ENCODE results near the gene AGBL4. TPM values are rescaled to one million over a fixed set of nuclear protein-coding genes. Genes with fewer than 3 reads are reported as not detected.

Gene AGBL4
- polyA plus RNA-seq, 1 donor = 0.22 TPM

- DNase-seq = peak; percentile 40
Observed at GRCh38 chr1:48817505-48818114, 1206.1 kb downstream of the AGBL4 start.

GRCh38 chr1:48810740-48811139, 1213.0 kb downstream of the AGBL4 start:
- peak; percentile 45 for DNase-seq

DNA sequence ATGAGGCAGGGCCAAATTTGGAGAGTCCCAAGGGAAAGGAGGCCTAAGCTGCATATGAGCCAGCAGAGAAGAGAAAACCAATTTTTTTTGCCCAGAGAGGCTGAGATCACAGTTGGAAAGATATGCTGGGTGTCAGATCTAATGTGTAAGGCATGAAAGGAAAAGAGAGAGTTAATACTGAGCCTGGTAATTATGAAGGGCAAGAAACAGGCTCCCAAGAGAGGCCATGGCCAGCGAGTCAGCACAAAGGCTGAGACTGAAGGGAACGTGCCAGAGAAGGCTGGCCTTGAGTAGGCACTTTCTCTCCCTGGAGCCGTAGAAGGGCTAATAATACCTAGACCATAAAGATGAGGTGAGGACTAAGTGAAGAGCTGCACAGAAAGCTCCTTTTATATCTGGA, 1215.3 kb downstream of the AGBL4 start:
- no peak for DNase-seq

DNA sequence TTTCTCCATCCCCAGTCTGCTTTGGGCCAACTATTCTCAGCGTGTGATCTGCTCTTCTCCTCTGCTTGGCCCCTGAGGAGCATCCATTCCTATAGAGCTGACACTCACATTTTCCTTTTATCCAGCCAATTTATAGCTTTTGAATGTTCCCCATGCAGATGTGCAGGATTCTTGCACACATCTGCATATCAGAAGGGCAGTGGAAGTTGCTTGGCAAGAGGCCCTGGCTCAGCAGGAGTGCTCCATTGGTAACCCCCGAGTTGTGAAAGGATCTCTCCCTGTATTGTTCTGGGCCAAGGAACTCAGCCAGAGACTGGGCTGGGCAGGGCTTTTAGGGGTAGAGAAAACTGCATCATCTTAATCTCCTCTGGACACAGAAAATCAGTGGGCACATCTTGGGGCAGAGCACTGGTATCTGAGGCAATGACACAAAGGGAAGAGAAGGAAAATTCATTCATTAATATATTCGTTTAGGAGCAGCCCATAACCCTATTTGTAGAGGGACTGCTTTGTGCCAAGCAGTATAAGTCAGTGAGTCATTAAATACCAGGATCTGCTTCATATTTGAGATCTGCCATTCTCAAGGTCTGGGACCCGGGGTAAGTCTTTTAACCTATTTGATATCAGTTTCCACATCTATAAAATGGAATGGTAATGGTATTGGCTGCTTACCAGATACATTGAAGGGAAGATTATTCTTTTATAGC, 1216.0 kb downstream of the AGBL4 start:
- DNase-seq = peak; percentile 55

DNA sequence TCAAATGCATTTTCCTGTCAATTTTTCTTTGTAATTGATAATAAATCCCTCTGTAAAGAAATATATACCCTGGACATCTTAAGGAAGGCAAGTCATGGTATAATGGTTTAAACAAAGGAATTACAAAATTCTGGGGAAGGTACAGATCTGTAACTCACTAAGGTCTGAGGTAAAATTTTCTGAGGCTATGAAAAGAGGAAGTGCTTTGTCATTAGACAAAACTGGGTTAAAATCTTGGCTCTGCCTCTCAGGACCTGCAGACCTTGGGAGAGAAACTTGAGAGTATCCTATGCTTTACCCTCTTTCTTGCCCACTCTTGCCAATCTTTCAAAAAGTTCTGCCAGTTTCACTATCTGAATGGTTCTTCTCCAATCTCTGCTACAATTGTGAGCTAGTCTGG, 1220.3 kb downstream of the AGBL4 start:
- DNase-seq = no peak

GRCh38 chr1:48794816-48795215, 1228.9 kb downstream of the AGBL4 start:
- no peak for DNase-seq

- no peak for DNase-seq
Observed at GRCh38 chr1:48793863-48794262, 1229.9 kb downstream of the AGBL4 start.

DNA sequence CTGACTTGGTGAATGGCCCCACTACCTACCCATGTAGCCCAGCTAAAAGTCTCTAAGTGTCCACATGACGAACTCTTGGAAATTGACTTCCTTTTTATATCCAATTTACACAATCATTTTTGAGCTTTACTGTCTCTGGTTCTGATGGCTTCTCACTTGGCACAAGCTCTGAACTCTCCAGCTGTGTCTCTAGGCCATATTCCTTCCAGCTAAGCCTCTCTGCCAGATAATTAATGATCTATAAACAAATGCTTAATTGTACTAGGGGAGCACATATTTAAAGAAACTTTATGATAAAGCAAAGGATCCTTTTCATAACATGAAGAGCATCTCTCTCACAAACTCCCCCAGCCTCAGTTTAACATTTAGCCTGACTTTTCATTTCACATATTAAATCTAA, 1230.8 kb downstream of the AGBL4 start:
- no peak for DNase-seq

- DNase-seq = no peak
Observed at GRCh38 chr1:48790397-48790796, 1233.4 kb downstream of the AGBL4 start.

GRCh38 chr1:48789903-48790302, 1233.9 kb downstream of the AGBL4 start:
- DNase-seq = no peak

DNA sequence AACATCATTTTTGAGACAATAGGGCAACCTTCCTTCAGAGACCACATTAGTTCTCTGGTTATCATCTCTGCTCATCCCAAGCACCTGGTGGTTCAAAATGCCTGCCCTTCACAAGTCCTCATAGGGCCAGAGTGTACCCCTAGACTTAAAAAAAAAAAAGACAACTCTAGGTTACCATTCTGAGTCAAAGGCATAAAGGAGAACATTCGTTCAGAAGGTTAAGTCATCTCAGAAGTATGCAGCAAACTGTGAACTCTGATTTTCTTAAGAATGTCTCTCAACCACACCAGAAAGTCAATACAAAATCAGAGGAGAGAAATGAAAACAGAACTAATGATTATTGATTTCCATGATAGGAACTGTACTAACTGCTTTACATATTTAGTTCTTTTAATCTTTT, 1237.9 kb downstream of the AGBL4 start:
- DNase-seq = no peak

DNA sequence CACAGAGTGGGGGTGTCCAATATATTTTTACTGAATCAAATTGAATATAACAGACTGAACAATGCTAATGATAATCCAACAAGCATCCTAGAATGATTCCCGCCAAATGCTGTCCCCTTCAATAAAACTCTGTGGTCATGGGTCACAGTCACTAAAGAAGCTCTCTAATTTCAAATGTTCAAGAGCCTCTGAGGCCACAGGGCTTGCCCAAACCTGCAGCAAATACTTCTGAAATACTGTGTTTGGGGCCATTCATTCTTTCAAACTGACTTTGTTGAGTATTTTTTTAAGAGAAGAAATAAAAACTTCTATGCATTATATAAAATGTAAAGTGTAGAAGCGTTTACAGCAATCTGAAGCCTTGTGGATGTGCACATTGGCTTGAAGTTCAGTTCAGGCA, 1239.5 kb downstream of the AGBL4 start:
- no peak for DNase-seq

DNA sequence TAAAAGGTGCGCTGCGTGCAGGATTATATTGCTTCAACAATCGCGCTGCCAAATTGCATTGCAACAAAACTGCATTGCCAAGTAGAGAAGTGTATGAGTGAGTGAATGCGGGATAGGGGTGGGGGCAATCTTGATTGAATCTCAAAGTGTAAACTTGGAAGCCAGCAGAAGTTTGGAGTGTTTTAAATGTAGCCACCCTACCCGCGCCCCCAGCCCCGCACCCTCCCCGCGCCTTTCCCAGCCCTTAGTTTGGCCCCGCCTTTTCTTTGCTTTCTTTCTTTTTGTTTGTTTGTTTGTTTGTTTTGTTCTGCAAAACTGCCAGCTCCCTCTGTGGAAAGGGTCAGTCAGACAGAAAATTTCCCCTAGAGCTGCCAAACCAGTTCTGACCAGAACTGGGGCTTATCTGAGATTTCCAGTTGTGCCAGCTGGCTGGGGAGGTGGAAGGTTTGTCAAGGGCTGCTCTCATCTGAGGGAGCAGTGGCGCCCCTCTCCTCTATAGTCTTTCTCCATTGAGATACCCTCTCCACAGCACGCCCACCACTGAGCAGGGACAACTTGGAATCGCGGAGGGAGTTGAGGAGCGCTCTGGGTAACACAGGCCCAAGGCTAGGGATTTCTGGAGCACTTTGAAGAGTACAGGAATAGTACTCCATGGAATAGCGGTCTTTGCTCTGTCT, 1246.4 kb downstream of the AGBL4 start:
- no peak for DNase-seq

DNA sequence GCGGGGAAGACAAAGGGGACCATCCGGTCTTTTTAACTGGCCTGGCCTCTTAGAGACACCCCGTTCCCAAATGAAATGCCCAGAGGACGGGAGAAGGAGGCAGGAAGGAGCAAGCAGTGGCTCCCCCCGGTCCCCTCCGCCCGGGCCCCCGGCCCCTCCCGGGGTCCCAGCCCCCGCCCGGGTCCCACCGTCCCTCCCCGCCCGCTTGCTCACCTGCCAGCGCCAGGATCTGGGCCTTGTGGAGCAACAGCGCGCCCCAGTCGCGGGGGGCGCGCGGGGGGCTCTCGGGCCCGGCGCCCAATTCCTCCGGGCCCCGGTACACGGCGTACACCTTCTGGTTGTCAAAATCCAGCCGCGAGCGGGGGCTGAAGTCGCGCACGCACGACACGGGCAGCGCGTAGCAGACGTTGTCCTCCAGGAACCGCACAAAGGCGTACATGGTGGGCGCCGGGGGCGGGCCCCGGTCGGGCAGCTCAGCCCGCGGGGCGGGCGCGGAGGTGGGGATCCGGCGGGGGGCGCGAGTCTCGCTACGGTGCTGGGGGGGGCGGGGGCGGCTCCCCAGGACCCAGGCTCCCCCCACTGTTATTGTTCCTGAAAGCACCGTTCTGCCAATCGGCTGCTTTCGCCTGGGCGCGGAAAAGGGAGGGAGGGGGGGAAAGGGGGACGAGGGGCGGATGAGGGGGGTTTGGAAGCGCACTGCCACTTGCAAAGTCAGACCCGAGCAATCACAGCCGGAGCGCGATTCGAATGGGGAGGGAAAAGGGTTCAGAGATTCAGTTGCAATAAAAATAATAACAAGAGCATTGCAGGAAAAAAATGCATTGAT, 1247.1 kb downstream of the AGBL4 start, which contains the start of gene BEND5:
BEND5 (minus strand) TSS at position 499 of the 826 bp plus-strand sequence; CDS start at position 439, 60 bp downstream.
- peak; percentile 87 for DNase-seq

GRCh38 chr1:48775831-48776392, 1247.8 kb downstream of the AGBL4 start:
- DNase-seq = no peak

DNA sequence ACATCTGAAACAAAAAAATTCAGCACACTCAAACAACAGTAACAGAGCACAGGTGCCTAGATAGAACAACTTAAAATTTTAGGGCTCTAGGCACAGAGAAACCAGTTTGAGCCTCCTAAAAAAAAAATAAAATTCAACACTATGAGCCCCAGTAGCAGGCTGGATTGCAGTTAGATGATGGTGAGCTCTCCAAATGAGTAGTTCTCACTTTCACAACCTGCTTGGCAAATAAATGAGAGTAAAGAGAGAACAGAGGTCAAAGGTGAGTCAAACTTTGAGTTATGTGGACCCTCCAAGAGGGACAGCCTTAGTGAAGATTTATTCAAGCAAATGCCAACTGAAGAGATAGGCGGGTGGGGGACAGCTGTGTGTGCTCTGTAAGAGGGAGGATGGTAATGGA, 1250.6 kb downstream of the AGBL4 start:
- DNase-seq = no peak

GRCh38 chr1:48772211-48772610, 1251.5 kb downstream of the AGBL4 start:
- DNase-seq = no peak

DNA sequence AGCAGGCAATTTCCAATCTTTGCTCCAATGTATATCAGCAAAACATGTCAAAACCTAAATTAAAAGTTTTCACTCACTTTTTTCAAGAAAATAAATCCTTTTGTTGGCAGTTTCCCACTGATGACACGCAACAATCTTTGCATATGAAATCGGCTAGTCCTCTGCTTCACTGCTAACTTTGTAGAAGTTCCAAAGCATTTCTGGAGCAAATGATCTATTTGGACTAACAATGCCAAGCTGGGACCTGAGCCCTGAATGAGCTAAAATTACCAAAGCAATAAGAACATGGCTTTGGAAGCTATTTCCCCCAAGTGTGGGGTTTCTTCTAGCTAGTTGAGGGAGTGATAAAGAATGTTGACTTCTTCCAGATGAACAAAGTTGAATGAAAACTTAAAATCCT, 1252.2 kb downstream of the AGBL4 start:
- DNase-seq = peak; percentile 45

- DNase-seq = no peak
Observed at GRCh38 chr1:48767975-48768510, 1255.7 kb downstream of the AGBL4 start.

DNA sequence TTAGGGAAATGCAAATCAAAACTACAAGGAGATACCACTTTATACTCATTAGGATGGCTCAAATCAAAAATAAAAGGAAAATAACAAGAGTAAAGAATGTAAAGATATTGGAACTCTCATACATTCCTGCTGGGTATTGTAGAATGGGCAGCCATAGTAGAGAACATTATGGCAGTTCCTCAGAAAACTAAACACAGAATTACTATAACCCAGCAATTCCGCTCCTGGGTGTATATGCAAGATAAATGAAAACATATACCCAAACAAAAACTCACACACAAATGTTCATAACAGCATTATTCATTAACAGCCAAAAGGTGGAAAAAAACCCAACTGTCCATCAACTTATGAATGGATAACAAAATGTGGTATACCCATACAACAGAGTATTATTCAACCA, 1258.4 kb downstream of the AGBL4 start:
- DNase-seq = no peak

DNA sequence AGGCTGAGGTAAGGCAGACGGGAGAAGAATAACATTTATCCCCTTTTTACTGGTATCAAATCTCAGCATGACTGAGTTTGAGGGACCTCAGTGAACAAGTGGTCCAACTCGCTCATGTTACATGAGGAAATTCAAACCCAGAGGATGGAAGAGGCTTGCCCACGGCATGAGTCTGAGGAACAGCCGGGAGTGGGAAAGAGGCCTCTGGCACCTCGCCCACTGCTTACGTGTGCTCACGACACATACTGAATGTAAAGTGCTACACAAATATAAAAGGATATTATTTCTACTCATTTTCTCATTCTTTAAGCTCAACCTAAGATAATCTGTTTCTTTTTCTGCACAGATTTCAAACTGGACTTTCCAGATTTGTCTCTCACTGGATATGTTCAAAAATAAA, 1261.8 kb downstream of the AGBL4 start:
- no peak for DNase-seq

DNA sequence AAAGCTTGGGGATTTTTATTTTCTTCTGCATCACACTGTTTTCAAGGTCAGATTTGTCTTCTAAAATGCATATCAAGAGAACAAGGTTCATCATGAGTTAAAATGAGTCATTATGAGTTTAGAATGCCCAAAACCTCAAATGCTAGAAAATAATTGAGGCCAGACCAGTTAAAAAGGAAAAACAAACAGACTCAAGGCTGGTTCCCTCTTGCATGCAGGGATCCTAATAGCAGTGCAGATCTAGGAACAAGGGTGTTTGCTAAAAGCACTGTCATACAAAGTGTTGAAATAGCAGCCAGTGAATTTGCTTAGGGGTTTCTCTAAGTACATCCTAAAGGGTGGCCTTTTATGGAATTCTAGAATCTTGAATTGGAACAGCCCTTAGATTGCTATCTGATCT, 1262.3 kb downstream of the AGBL4 start:
- DNase-seq = no peak
